PC-3 (cell line): ENCODE measurements around the gene NLE1. TPM values are rescaled to one million over a fixed set of nuclear protein-coding genes. Genes with fewer than 3 reads are reported as not detected.

Experiments used
- ATAC-seq: fragments of 200-7000 bp; cut with Tn5 transposase; 2 replicates; pipeline ENCODE4 v1.9.1; 2020; ENCODE audit warnings: mild to moderate bottlenecking, moderate library complexity
- BruUV-seq: library from RNA; stranded (reverse); fragments of 400-500 nt; replicated peaks from 2 replicates; lab custom pipeline; 2021; lab: Mats Ljungman, UMichigan
- CTCF ChIA-PET: fragments of 300-600 bp; sonication (Branson Sonifier 250); formaldehyde crosslinking; loops from one replicate; lab custom pipeline; 2022; ENCODE audit warnings: antibody characterized with exemption; lab: Charles Lee
- POLR2A ChIA-PET: fragments of 300-600 bp; sonication (Branson Sonifier 250); formaldehyde crosslinking; loops from one replicate; lab custom pipeline; 2022; ENCODE audit warnings: antibody characterized with exemption; ENCODE audit not compliant: unreplicated experiment; lab: Charles Lee
- DNase-seq: peaks from one replicate; pipeline ENCODE4 v3.0.0-alpha.2; 2015
- H2AFZ ChIP-seq: fragments of 300-600 bp; sonication (generic); 2 replicates; pipeline ENCODE4 v1.6.0; 2016; ENCODE audit warnings: antibody characterized with exemption, low read length
- H3F3A ChIP-seq: fragments of 300-600 bp; sonication (generic); one replicate; pipeline ENCODE4 v1.6.0; 2017; ENCODE audit warnings: antibody characterized with exemption, low read length, control low read depth, mild to moderate bottlenecking; ENCODE audit not compliant: unreplicated experiment
- H3K27ac ChIP-seq: fragments of 300-600 bp; sonication (generic); 2 replicates; pipeline ENCODE4 v1.5.1; 2016; ENCODE audit warnings: mild to moderate bottlenecking, low read length
- H3K27me3 ChIP-seq: fragments of 300-600 bp; sonication (generic); 2 replicates; pipeline ENCODE4 v1.6.1; 2016; ENCODE audit warnings: low read length, mixed read lengths
- H3K36me3 ChIP-seq: fragments of 300-600 bp; sonication (generic); 2 replicates; pipeline ENCODE4 v1.6.1; 2016; ENCODE audit warnings: low read depth, mixed run types, low read length, mixed read lengths
- H3K4me1 ChIP-seq: fragments of 300-600 bp; sonication (generic); 2 replicates; pipeline ENCODE4 v1.5.1; 2016; ENCODE audit warnings: low read length; ENCODE audit not compliant: insufficient read depth
- H3K4me2 ChIP-seq: fragments of 300-600 bp; sonication (generic); 2 replicates; pipeline ENCODE4 v1.6.0; 2016; ENCODE audit warnings: low read length
- H3K4me3 ChIP-seq: fragments of 300-600 bp; sonication (generic); 2 replicates; pipeline ENCODE4 v1.5.1; 2016; ENCODE audit warnings: mild to moderate bottlenecking, low read length, mixed read lengths
- H3K79me2 ChIP-seq: fragments of 300-600 bp; sonication (generic); 2 replicates; pipeline ENCODE4 v1.6.1; 2017; ENCODE audit warnings: low read length, mixed read lengths
- H3K9ac ChIP-seq: fragments of 300-600 bp; sonication (generic); 2 replicates; pipeline ENCODE4 v1.6.0; 2016; ENCODE audit warnings: mild to moderate bottlenecking, low read length
- H3K9me2 ChIP-seq: fragments of 300-600 bp; sonication (generic); replicated peaks from 2 replicates; pipeline ENCODE4 v1.6.1; 2016; ENCODE audit warnings: mixed run types, low read length, mixed read lengths
- H3K9me3 ChIP-seq: fragments of 300-600 bp; sonication (generic); 2 replicates; pipeline ENCODE4 v1.6.1; 2016; ENCODE audit warnings: low read length, mixed read lengths
- H4K20me1 ChIP-seq: fragments of 300-600 bp; sonication (generic); 2 replicates; pipeline ENCODE4 v1.6.1; 2016; ENCODE audit warnings: low read length, mixed read lengths
- CTCF ChIP-seq: fragments of 300-600 bp; sonication (generic); conservative IDR thresholded peaks from 2 replicates; pipeline ENCODE4 v1.5.1; 2017; ENCODE audit warnings: antibody characterized with exemption, low read depth, mild to moderate bottlenecking, low read length
- EZH2 ChIP-seq: fragments of 300-600 bp; sonication (generic); IDR thresholded peaks from one replicate; pipeline ENCODE4 v1.6.1; 2017; ENCODE audit warnings: antibody characterized with exemption, mild to moderate bottlenecking, low read length; ENCODE audit not compliant: unreplicated experiment
- EZH2phosphoT487 ChIP-seq: fragments of 300-600 bp; sonication (generic); IDR thresholded peaks from 2 replicates; pipeline ENCODE4 v1.6.1; 2018; ENCODE audit warnings: mild to moderate bottlenecking, antibody characterized with exemption, low read length, borderline replicate concordance
- intact Hi-C: fragments of 100-400 bp; cut with micrococcal nuclease; formaldehyde crosslinking; loops from 2 replicates; pipeline ENCODE4 v1.9.0; 2023
- total RNA-seq: library from RNA; depleted of rRNA; stranded (reverse); fragments of >200 nt; gene quantifications from 2 replicates; pipeline ENCODE4 v1.2.3, GENCODE V29; 2014

Gene NLE1
- total RNA-seq, 1 experiment from 2014 or later: 18.6 TPM

DNA sequence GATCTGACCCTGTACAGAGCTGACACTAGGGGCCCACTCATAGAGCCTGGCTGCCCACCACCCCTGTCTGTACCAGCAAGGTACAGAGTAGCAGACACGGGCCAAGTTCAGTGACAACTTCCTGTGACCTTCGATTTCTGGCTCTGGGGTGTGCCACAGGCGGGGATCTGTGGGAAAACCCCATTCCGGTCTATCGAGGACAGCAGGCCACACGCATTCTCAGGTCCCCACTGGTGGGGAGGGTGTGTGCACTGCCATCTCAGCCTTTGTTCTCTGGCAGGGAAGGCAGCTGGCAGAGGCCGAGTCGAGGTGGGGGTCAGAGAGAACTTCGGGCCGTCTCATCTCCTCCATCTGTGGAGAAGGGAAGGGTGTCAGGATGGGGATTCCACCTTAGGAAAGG is 10.0 kb downstream of the NLE1 start:
- no peak overlapping the region for H3K4me2 ChIP-seq
- peaks cover 20% of the 10 kb centered on the region for H3K36me3 ChIP-seq
- no peak for ATAC-seq
- TF ChIP-seq EZH2phosphoT487: no peak
- TF ChIP-seq EZH2: no peak
- TF ChIP-seq CTCF: no peak
- no peak overlapping the region for H3K27ac ChIP-seq
- H3K9ac ChIP-seq: no peak overlapping the region
- H3K9me3 ChIP-seq: no peaks in the 10 kb centered on the region
- H4K20me1 ChIP-seq: no peaks in the 10 kb centered on the region
- H3F3A ChIP-seq: no peaks in the 10 kb centered on the region
- H3K27me3 ChIP-seq: no peaks in the 10 kb centered on the region
- H3K4me1 ChIP-seq: no peaks in the 10 kb centered on the region
- DNase-seq: no peak
- no peaks in the 10 kb centered on the region for H3K79me2 ChIP-seq
- intact Hi-C loops: no loop called here
- H3K9me2 ChIP-seq: no peaks in the 10 kb centered on the region
- no peak overlapping the region for H2AFZ ChIP-seq
- no peak overlapping the region for H3K4me3 ChIP-seq
- BruUV-seq: no TSS peak
- POLR2A ChIA-PET: no interaction called here
- CTCF ChIA-PET: no interaction called here

- CTCF ChIA-PET: no interaction called here
Observed at GRCh38 chr17:35130392-35130791, 11.7 kb downstream of the NLE1 start.

GRCh38 chr17:35129973-35130351 is 12.1 kb downstream of the NLE1 start:
- Histone ChIP-seq H3K4me3 (no peak overlapping the region), H4K20me1 (no peaks in the 10 kb centered on the region), H2AFZ (no peak overlapping the region), H3K79me2 (no peaks in the 10 kb centered on the region), H3K36me3 (peaks cover 10% of the 10 kb centered on the region), H3K9ac (no peak overlapping the region), H3K27me3 (no peaks in the 10 kb centered on the region), H3K27ac (no peak overlapping the region), H3K4me1 (no peaks in the 10 kb centered on the region), H3K9me3 (no peaks in the 10 kb centered on the region), H3K4me2 (no peak overlapping the region), H3F3A (no peaks in the 10 kb centered on the region), H3K9me2 (no peaks in the 10 kb centered on the region)
- ChIA-PET CTCF (no interaction called here), POLR2A (no interaction called here)
- BruUV-seq: no TSS peak
- DNase-seq: no peak
- ATAC-seq: no peak
- TF ChIP-seq EZH2phosphoT487: no peak
- no peak for TF ChIP-seq CTCF
- TF ChIP-seq EZH2: no peak
- intact Hi-C loops: no loop called here

More at GRCh38 chr17:35130392-35130791, 11.7 kb downstream of the NLE1 start:
- H3F3A ChIP-seq: no peaks in the 10 kb centered on the region
- H3K4me2 ChIP-seq: no peak overlapping the region
- no peak overlapping the region for H3K9ac ChIP-seq
- ATAC-seq (no peak), DNase-seq (no peak)
- no peaks in the 10 kb centered on the region for H3K9me2 ChIP-seq
- H4K20me1 ChIP-seq: no peaks in the 10 kb centered on the region
- no peak overlapping the region for H2AFZ ChIP-seq
- H3K27me3 ChIP-seq: no peaks in the 10 kb centered on the region
- TF ChIP-seq CTCF: no peak
- TF ChIP-seq EZH2: no peak
- POLR2A ChIA-PET: no interaction called here
- BruUV-seq: no TSS peak
- no peaks in the 10 kb centered on the region for H3K79me2 ChIP-seq
- intact Hi-C loops: no loop called here
- no peak overlapping the region for H3K27ac ChIP-seq
- H3K9me3 ChIP-seq: no peaks in the 10 kb centered on the region
- H3K4me1 ChIP-seq: no peaks in the 10 kb centered on the region
- peaks cover 14% of the 10 kb centered on the region for H3K36me3 ChIP-seq
- H3K4me3 ChIP-seq: no peak overlapping the region
